Transverse colon (tissue), 4 donors: ENCODE measurements around the gene KIF1A. TPM values are rescaled to one million over a fixed set of nuclear protein-coding genes. Genes with fewer than 3 reads are reported as not detected.

Source experiments
- DNase-seq: peaks from one replicate; pipeline ENCODE4 v3.0.0-alpha.2; 2019
- H3K27ac ChIP-seq, 4 donors: fragments of 200-600 bp; sonication (generic); 2 replicates each; pipeline ENCODE4 v1.5.1; 2016 to 2018; ENCODE audit warnings: inconsistent platforms in 4 of 4
- H3K27me3 ChIP-seq: fragments of 200-600 bp; sonication (generic); 2 replicates; pipeline ENCODE4 v1.5.1; 2017; ENCODE audit warnings: inconsistent platforms
- H3K36me3 ChIP-seq, 4 donors: fragments of 200-600 bp; sonication (generic); 2 replicates each; pipeline ENCODE4 v1.5.1; 2017 to 2019; ENCODE audit warnings: inconsistent platforms in 4 of 4
- H3K4me1 ChIP-seq, 4 donors: fragments of 200-600 bp; sonication (generic); 2 replicates each; pipeline ENCODE4 v1.5.1; 2017 to 2020; ENCODE audit warnings: inconsistent platforms in 4 of 4
- H3K4me3 ChIP-seq, 4 donors: fragments of 200-600 bp; sonication (generic); 1 replicate in 1 of 4; 2 replicates in 3 of 4; pipeline versions ENCODE4 v1.5.1 to v1.6.1; 2017 to 2019; ENCODE audit warnings: inconsistent platforms in 4 of 4
- H3K9me3 ChIP-seq, 2 donors: fragments of 200-600 bp; sonication (generic); 2 replicates each; pipeline ENCODE4 v1.5.1; 2017 to 2019; ENCODE audit warnings: inconsistent platforms in 2 of 2
- CTCF ChIP-seq, 5 experiments: fragments of 200-600 bp in 3 of 5; fragments of 450-650 bp in 2 of 5; sonication (generic) in 3 of 5; IDR thresholded peaks; 1 replicate in 2 of 5; 2 replicates in 3 of 5; pipeline ENCODE4 v1.5.1; 2016 to 2017; ENCODE audit warnings: antibody characterized with exemption in 5 of 5, inconsistent platforms in 3 of 5, mild to moderate bottlenecking in 2 of 5, moderate library complexity in 1 of 5
- EP300 ChIP-seq: sonication (generic); formaldehyde crosslinking; IDR thresholded peaks from one replicate; pipeline ENCODE4 v1.6.1; 2017; ENCODE audit warnings: antibody characterized with exemption, low read depth
- POLR2A ChIP-seq: fragments of 450-650 bp; IDR thresholded peaks from one replicate; pipeline ENCODE4 v1.6.1; 2016; ENCODE audit warnings: antibody characterized with exemption, mild to moderate bottlenecking, moderate library complexity
- POLR2AphosphoS5 ChIP-seq, 3 donors: sonication (generic); formaldehyde crosslinking; IDR thresholded peaks; one replicate each; pipeline ENCODE4 v1.6.1; 2016; ENCODE audit warnings: antibody characterized with exemption in 3 of 3
- WGBS, 2 donors: methylation state at CpG; one replicate each; pipeline ENCODE4 v1.1.5; 2018; ENCODE audit warnings: low coverage in 1 of 2; 5-methylcytosine and 5-hydroxymethylcytosine counted together
- in situ Hi-C, 4 donors: fragments of 200-750 bp; cut with MboI; loops; one replicate each; pipeline versions ENCODE4 v1.15.0 to v1.15.1; 2017; ENCODE audit warnings: low sequenced_read_pairs in 3 of 4, low pct_ligation_motif_present in 1 of 4, low pct_unique_long_range_greater_than_20kb in 1 of 4
- intact Hi-C: fragments of 100-400 bp; cut with DNase I; formaldehyde crosslinking; loops from one replicate; pipeline ENCODE4 v1.15.1; 2023; ENCODE audit warnings: low total_unique reads
- total RNA-seq, 4 donors: library from RNA; depleted of rRNA; stranded (reverse); fragments of >200 nt; gene quantifications; one replicate each; pipeline ENCODE4 v1.1.0, GENCODE V29; 2016

Gene KIF1A
- total RNA-seq, 4 donors from 2014 or later, result 0.40 to 3.4 (median 2.9) TPM

GRCh38 chr2:240857039-240858008 lies 37.3 kb upstream of the KIF1A start:
- H3K27me3 ChIP-seq, result no peaks in the 10 kb centered on the region
- WGBS, 2 donors, result 71% methylated on average over 21 of the region's 21 CpGs; no CpG with 5 or more reads in 1 of the 2 donors
- intact Hi-C loops (no loop called here), in situ Hi-C loops (no loop called here)
- peak; percentile 54 for DNase-seq
- H3K4me1 ChIP-seq, result peaks cover 0 to 6% (median 0%) of the 10 kb centered on the region in 4 donors
- no peak overlapping the region for H3K27ac ChIP-seq
- H3K36me3 ChIP-seq, result no peaks in the 10 kb centered on the region
- H3K9me3 ChIP-seq, result no peaks in the 10 kb centered on the region
- no peak for TF ChIP-seq POLR2AphosphoS5 (IDR thresholded peaks at IDR 0.05)
- TF ChIP-seq EP300, result no peak
- TF ChIP-seq CTCF (IDR thresholded peaks at IDR 0.05), result no peak
- no peak for TF ChIP-seq POLR2A
- H3K4me3 ChIP-seq, result no peak overlapping the region

GRCh38 chr2:240856151-240856980 lies 36.3 kb upstream of the KIF1A start:
- WGBS, 2 donors, result 40 to 80% methylated on average over 1 to 20 of the region's 21 CpGs
- TF ChIP-seq POLR2AphosphoS5 (IDR thresholded peaks at IDR 0.05) (no peak), POLR2A (no peak), CTCF (IDR thresholded peaks at IDR 0.05) (no peak), EP300 (no peak)
- no peak overlapping the region for H3K4me3 ChIP-seq
- intact Hi-C loops, result no loop called here
- no peaks in the 10 kb centered on the region for H3K36me3 ChIP-seq
- no peak for DNase-seq
- H3K4me1 ChIP-seq, result peaks cover 0 to 11% (median 0%) of the 10 kb centered on the region in 4 donors
- no peak overlapping the region for H3K27ac ChIP-seq
- H3K27me3 ChIP-seq, result no peaks in the 10 kb centered on the region
- no peaks in the 10 kb centered on the region for H3K9me3 ChIP-seq
- in situ Hi-C loops, result no loop called here

GRCh38 chr2:240855670-240856069 lies 35.7 kb upstream of the KIF1A start:
- no peak for DNase-seq
- Histone ChIP-seq H3K4me3 (no peak overlapping the region), H3K27me3 (no peaks in the 10 kb centered on the region), H3K9me3 (no peaks in the 10 kb centered on the region), H3K4me1 (peaks cover 0 to 12% (median 0%) of the 10 kb centered on the region in 4 donors), H3K27ac (no peak overlapping the region), H3K36me3 (no peaks in the 10 kb centered on the region)
- WGBS, 2 donors, result 94% methylated on average over 8 of the region's 8 CpGs; no CpG with 5 or more reads in 1 of the 2 donors
- TF ChIP-seq EP300 (no peak), POLR2A (no peak), POLR2AphosphoS5 (IDR thresholded peaks at IDR 0.05) (no peak), CTCF (IDR thresholded peaks at IDR 0.05) (no peak)
- intact Hi-C loops, result no loop called here
- in situ Hi-C loops, result no loop called here
